ENCODE data around the gene GK2.

The GK2 gene

GRCh38 chr4:79385641-79386040 lies 22.4 kb downstream of the GK2 start:
- DNase-seq (ENCODE audit: low read depth): no peak

DNA sequence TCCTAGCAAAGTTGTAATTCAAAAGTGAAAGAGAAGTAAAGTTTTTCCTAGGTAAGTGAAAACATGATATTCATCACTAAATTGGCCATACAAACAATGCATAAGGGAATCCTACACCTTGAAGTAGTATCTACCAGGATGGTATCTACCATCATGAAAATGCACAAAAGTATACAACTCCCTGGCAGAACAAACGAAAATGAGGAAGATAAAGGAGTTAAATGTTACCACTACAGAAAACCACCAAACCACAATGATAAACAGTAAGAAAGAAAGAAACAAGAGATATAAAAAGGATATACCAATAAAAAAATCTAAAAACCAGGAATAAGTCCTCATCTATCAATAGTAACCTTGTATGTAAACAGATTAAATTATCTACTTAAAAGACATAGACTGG lies 26.9 kb downstream of the GK2 start:
- DNase-seq (ENCODE audit: low read depth): no peak

DNA sequence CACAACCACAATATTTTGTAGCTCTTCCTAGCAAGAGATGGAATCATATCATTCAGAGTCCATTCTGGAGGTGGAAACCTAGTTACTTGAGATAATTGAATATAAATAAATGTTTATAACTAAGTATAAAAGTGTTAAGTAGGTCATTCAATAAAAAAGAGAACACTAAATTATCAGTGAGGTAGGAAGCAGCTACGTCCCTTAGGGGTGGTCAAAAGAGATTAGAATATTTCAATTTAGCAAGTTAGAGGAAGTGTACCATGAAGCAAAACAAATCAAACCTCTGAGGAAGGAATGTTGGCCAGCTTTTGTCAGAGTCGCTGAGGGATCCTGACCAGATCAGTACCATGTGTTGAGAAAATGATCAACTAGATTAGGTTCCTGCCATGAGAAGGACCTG lies 38.0 kb downstream of the GK2 start:
- no peak for DNase-seq (ENCODE audit: low read depth)

GRCh38 chr4:79367096-79367495 lies 40.9 kb downstream of the GK2 start:
- DNase-seq (ENCODE audit: low read depth): no peak

DNA sequence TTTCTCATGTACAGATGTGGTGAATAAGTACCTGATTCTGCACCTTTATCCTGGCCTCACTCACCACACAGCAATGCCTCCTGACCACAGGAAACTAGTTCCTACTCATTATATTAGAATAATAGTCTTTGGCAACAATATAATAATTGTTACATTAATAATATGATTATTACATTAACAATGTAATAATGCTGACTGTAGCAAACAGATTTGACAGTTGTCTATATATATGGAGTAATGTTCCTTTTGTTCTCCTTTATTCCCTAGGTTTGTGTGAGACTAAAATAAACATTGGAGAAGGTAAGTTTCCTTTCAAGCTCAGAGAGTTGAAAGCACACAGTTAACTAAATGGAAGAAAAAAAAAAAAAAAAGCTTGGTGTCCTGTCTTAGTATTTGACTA lies 41.6 kb downstream of the GK2 start:
- no peak for DNase-seq (ENCODE audit: low read depth)

GRCh38 chr4:79364061-79364460 lies 44.0 kb downstream of the GK2 start:
- no peak for DNase-seq (ENCODE audit: low read depth)

- no peak for DNase-seq (ENCODE audit: low read depth)
These were observed 45.4 kb downstream of the GK2 start for GRCh38 chr4:79362626-79363025.

DNA sequence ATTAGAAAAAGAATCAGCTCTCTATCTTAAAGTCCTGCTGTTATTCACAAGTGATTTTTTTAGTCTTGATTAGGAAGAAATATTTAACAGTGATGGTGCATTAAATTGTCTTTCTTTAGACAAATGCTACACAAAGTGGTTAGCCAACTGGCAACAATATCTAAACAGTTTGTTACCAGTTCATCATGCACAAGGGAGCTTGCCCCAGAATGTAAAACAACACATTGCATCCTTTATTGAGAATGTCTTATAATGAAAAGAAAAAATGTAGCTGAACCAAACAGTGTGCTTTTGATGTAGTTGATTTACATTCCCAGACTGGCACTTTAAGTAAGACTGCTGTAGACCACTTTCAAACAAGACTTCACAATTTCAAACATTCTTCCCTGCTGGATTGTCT lies 48.0 kb downstream of the GK2 start:
- no peak for DNase-seq (ENCODE audit: low read depth)

DNA sequence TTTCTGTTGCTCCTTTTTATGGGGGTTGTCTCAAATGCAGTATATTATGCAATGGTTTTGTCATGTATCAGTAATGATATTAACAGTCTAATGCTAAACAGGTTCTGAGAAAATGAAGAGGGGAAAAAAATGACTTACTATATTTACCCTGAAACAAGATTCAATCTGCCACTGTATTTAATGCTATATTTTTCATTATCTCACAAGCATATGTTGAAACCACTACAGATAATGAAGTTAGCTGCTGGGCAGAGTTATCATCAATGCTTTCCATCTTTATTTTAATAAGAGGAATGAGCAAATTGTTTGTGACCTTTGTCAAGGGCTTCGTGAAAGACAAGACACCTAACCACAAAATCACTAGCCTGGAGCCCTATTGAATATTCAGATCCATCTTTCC lies 49.6 kb downstream of the GK2 start:
- no peak for DNase-seq (ENCODE audit: low read depth)

DNA sequence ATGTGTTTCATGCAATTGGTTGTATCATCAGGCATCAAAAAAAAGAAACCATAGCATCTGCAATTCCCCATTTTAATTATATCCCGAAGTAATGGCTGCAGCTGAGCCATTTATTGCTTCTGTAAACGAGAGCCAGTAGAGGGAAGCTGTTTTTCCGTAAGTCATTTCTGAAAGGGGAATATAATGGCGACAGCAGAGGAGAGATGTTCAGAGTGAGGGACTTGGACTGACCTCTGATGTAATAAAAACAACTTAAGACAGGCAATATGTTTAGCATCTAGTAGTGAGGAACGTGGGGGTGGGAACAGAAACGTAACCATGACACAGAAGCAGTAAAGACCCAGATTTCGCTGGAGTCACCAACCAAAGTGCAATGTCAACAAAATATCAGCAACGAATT lies 50.7 kb downstream of the GK2 start:
- no peak for DNase-seq (ENCODE audit: low read depth)

All from HS-27A (cell line).